ENCODE measurements around the gene GPANK1.
"Not testable (repeated sequence)": the region's sequence is repeated elsewhere in the genome, so short reads cannot be mapped to it uniquely, and the experiment has no call there.

The GPANK1 gene

DNA sequence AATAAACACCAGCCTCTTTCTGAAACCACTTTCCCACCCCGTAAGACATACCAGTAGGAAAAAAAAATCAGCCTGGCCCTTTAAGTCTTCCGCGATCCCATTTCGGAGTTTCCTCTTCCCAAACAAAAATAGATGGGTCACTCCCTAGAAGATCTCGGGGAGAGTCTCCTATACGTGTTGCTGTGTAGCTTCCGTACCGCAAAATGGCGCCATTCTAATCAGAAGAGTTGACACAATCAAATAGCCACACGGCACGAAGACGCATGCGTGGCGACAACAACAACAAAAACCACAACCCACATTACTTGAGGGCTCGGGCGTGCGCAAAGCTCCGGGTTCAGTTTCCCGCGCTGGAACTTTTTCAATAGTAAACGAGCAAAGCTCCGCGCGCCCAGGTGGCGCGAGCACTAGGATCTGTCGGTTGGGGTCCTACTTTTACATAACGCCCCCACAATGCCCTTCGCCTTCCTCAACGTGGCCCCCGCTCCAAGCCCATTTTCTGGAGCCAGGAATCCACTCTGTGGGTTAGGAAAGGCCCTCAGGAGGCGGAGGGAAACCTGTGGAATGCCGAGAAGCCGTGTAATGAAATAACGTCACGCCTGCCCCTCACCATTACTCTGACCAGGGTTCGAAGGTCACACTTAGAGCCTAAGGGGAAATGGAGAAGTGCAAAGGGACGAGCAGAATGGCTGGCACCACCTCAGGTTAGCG is at the start of gene GPANK1:
Gene GPANK1 (minus strand): TSS at position 208 of the 711 bp plus-strand sequence. CDS start 519 bp downstream, outside the sequence.
- peak; percentile 92 for DNase-seq

DNA sequence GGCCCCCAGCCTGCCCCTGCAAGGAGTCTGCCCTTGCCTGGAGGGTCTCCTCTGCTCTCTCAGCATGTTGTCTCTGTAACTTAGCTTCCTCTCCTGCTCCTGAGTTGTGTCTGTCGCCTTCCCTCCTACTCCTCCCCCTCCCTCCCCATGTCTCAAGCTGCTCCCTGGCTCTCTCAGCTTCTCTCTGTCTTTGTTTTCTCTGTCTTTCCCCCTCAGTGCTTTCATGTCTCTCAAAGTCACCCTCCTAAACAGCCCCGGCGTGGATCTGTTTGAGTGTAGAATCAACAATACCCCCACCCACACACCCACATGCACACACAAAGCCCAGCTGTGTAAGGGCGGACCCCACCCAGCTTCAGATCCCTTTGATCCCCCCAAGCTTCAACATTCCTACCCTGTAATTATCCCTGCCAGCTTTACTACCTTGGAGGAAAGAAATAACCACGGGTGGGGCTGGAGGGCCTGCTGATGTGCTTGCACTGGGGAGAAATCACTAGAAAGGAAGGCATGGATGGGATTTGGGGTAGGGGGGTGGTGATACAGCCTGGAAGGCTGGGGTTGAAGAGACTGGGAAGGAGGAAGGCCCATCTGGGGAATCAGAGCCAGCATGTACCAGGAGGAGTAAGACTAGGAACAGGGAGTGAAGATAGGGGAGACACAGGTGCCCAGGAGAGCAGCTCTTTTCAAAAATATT is 49.3 kb upstream of the GPANK1 start:
- DNase-seq: no peak

- no peak for DNase-seq
Measured at GRCh38 chr6:31713465-31713864, 48.7 kb upstream of the GPANK1 start.

DNA sequence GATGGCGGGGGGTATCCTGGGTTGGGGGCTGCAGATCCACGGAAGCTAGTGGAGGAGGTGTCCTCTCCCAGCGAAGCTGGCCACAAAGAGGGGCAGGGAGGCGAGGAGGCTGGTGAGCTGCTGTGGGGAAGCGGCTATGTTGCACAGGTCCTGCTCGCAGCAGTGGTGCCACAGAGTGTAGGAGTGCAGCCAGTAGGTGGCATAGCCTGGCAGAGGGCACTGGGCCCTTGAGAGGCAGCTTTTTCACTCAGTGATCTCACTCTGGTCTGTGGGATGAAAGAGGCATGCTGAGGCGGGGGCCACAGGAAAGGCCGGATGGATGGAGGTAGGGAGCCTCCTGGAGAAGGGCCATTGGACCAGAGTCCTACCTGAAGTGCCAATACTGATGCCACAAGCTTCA is 47.5 kb upstream of the GPANK1 start:
- DNase-seq: no peak

DNA sequence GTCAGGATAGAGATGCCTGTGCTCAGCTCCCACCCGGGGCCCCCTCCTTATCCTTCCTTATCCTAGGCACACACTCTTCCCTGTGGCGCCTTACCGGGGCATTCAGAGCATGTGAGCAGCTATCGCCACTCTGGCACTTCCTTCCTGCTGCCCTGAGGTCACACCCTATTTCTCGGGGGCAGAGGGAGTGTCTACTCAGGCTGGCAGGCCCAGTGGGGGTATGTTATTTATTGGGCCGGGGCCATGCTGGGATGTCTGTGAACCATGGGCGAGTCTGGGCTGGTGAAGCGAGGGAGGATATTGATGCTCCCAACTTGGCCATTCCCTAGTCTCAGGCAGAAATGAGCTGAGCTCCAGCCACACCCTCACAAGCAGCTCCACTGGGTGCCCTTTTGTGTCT is 46.4 kb upstream of the GPANK1 start:
- no peak for DNase-seq

- no peak for DNase-seq
Measured at GRCh38 chr6:31710523-31711219, 45.9 kb upstream of the GPANK1 start.

GRCh38 chr6:31709157-31709556 is 44.4 kb upstream of the GPANK1 start:
- DNase-seq: not testable (repeated sequence)

DNA sequence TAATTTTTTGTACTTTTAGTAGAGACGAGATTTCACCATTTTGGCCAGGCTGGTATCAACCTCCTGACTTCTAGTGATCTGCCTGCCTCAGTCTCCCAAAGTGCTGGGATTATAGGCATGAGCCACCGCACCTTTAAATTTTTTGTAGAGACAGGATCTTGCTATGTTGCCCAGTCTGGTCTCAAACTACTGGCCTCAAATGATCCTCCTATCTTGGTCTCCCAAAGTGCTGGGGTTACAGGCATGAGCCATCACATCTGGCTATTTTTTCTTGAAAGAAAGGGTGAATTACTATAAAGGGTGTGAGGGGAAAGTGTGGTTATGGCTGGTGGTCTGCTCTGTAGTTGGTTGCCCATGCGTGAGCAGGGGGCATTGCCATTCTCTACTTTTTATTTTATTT is 43.4 kb upstream of the GPANK1 start:
- DNase-seq: no peak

- no peak for DNase-seq
Measured at GRCh38 chr6:31707701-31708100, 42.9 kb upstream of the GPANK1 start.

DNA sequence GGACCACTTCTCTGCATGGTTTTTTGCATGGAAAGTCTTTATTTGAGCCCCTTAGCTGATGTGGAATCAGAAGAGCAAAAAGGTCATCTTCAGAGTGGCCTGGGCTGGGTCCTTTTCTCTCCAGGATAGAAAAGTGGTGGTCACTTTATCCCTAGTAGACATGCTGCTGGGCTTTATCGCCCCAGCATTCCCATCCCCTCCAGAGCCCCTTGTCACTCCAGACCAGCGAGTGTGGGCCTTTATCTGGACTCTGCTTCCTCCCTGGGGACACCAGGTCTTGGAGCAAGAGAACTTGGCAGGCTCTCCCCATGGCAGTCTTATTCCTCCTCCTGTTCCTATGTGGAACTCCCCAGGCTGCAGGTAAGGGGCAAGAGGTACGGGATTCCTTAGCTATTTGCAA is 41.8 kb upstream of the GPANK1 start, which contains the start of gene LY6G6F:
Gene LY6G6F (plus strand): TSS at position 268 of the 400 bp plus-strand sequence. CDS start 41 bp downstream, at position 309.
- no peak for DNase-seq

DNA sequence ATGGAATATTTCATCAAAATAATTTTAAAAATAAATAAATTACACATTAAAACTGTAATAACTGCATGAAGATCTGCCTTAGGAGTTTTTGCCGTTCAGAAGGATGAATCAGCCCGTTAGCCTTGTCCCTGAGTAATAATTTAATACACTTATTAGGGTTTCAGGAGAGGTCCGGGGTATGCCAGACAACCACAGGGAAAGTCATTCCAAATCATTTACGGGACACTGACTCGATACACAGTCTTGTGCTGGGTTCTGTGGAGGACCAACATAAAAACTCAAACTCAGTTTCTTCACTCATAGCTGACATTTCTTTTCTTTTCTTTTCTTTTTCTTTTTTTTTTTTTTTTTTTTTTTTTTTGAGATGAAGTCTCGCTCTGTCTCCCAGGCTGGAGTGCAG is 41.1 kb upstream of the GPANK1 start:
- DNase-seq: no peak

DNA sequence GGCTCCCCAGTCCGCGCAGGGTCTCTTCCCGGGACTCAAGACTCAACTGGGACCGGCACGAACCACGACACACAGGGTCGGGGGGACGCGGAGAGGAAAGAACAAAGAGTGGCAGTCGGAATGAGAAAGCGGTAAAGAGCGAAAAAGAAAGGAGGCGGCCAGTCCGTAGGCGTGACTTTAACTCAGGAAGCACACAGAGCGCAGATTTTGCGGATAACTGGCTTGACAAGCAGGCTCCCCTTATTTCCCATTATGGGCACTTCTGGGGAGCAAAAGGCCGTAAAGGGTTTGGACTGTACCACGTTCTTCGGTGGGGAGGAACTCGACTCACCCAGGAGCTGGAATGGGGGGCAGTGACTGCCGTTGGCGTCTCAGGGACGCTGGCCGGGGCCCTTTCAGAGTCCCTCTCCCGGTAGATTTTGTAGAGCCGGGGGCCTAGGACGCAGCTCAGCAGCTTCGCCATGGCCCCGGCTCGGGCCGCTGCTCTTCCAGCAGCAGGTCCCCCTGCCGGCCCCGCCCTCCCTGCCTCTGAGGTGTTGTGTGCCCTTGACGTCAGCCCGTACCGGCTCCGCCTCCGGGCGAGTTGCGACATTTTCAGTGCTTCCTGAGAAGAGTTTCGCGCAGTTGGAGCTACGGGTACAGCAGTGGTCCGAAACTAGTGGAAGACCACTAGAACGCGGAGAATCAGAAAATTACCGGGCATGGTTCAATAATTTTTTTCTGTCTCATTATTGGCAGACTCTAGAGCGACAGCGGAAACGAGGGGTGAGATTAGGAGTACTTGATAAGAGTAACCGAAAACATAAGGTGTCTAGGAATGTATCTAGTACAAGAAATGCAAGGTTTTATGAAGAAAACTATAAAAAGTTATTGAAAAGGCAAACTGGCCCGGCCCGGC is 38.3 kb upstream of the GPANK1 start, which contains the start of gene ABHD16A:
Gene ABHD16A (minus strand): TSS at position 506 of the 898 bp plus-strand sequence. CDS start 43 bp downstream, at position 463.
- peak; percentile 97 for DNase-seq

- peak; percentile 41 for DNase-seq
Measured at GRCh38 chr6:31702405-31702818, 37.6 kb upstream of the GPANK1 start.

- DNase-seq: no peak
Measured at GRCh38 chr6:31701666-31702404, 37.0 kb upstream of the GPANK1 start.

DNA sequence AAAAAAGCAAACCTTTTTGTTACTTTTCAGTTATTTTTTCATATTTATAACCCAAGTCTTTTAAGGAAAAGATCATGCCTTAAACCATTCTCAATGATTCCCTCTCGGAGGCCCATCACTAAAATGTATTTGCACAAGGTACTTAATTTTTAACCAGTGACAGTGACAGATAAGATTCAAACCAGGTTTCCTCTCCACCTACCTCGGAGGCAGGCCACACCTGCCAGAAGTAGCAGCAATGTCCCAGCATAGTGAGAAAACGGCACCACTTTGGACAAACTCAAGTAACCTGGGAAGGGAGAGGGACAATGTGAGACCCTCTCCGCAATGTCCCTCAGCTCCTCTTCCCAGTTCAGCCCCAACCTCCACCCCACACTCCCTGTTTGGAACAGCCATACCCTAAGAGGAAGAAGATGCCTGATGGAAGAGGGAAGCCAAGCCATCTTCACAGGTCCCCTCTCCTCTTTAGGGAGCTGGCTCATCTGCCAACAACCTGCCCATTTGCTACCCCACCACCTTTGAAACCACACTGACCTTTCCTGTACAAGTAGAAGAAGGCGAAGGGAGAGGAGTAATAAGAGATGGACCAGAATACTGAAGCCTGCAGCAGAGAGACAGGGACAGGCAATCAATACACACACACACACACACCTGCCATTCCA is 36.1 kb upstream of the GPANK1 start:
- DNase-seq: no peak

DNA sequence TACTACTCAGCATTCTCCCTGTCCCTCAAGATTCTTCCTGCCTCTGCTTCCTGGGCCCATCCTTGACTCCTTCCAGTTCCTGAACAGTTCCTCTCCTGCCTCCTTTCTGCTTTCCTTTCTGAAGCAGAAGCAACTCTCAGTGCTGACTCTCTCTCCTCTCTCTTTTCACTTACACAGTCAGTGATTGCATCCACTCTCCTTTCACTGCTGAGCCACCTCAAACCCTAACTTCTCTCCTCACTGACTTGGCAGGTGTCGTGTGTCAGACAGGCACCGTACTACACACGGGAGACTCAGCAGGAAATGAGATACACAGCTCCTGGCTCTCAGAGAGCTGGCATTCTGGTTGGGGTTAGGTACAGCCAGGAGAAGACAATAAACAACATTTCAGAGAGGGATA is 32.8 kb upstream of the GPANK1 start:
- no peak for DNase-seq

GRCh38 chr6:31693535-31693934 is 28.7 kb upstream of the GPANK1 start:
- DNase-seq: no peak

DNA sequence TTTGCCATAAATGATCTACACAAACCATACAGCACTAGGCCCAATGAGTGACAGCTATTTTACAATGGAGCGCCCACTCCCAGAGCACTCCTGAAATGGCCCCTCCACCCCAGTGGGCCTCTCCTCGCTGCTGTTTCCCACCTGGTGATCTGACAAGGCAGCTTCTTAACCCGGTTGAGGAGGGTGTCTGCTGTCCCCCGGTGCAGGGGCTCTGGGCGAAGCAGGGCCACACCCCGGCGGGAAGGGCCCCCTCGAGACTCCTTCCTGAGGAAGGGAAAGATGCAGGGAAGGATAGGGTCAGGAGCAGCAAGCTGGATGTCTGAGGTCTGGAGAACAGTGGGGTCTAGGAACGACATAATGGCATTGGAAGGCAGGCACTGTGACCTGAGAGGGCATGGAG is 28.1 kb upstream of the GPANK1 start:
- no peak for DNase-seq

DNA sequence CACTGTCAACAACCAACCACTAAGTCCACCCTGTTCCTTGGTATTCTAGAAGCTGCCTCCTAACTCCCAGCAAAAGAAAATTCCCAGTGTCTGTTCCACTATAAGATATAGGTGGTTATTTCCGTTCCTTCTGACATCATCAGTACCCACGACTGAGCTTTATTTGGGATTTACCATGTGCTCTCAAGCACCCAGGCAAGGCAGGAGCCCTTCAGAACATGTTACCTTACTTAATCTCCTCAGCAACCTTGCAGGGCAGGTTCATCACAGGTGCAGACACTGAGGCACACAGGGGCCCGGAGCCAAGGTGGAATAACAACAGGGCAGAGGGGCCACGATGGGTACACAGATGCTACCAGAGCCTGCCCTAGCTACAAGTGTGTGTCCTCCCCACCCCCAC is 27.6 kb upstream of the GPANK1 start:
- DNase-seq: no peak

GRCh38 chr6:31691564-31692108 is 26.8 kb upstream of the GPANK1 start:
- no peak for DNase-seq

- no peak for DNase-seq
Measured at GRCh38 chr6:31691078-31691463, 26.3 kb upstream of the GPANK1 start.

Data from stimulated activated CD4-positive, alpha-beta T cell treated with anti-CD3 and anti-CD28 coated beads, Interleukin-4, amount 100 ng/mL, for 24 hours (primary cell).